IMR-90 (cell line): ENCODE data around the gene CCDC71. TPM values are rescaled to one million over a fixed set of nuclear protein-coding genes. Genes with fewer than 3 reads are reported as not detected.

ENCODE experiments used
- ATAC-seq: fragments of 200-7000 bp; cut with Tn5 transposase; 2 replicates; pipeline ENCODE4 v1.9.1; 2020; ENCODE audit warnings: low read depth, mild to moderate bottlenecking, moderate library complexity
- BruUV-seq: library from RNA; stranded (reverse); fragments of 400-500 nt; replicated peaks from 2 replicates; lab custom pipeline; 2021; lab: Mats Ljungman, UMichigan
- CTCF ChIA-PET: fragments of 300-600 bp; formaldehyde crosslinking; extraction: SDS; loops from one replicate; lab custom pipeline; 2021; ENCODE audit warnings: antibody characterized with exemption; lab: Yijun Ruan, JAX
- POLR2A ChIA-PET: fragments of 300-600 bp; sonication (Branson Sonifier 250); formaldehyde crosslinking; loops from one replicate; lab custom pipeline; 2022; ENCODE audit warnings: antibody characterized with exemption; ENCODE audit not compliant: unreplicated experiment; lab: Charles Lee
- DNase-seq: peaks from one replicate; pipeline ENCODE4 v3.0.0; 2013
- H2AFZ ChIP-seq: replicated peaks from 2 replicates; pipeline ENCODE3; 2013; ENCODE audit warnings: low read length, mild to moderate bottlenecking; ENCODE audit not compliant: poor library complexity
- H2AK5ac ChIP-seq: 2 replicates; pipeline ENCODE4 v1.6.1; 2013; ENCODE audit warnings: low read depth, low read length, inconsistent platforms
- H2AK9ac ChIP-seq: replicated peaks from 2 replicates; pipeline ENCODE3; 2013; ENCODE audit warnings: mild to moderate bottlenecking, low read depth, low read length, moderate library complexity; ENCODE audit not compliant: poor library complexity
- H2BK120ac ChIP-seq: 2 replicates; pipeline ENCODE4 v1.6.1; 2013; ENCODE audit warnings: low read depth, low read length, inconsistent platforms
- H2BK15ac ChIP-seq: 3 replicates; pipeline ENCODE4 v1.6.1; 2013; ENCODE audit warnings: low read depth, low read length, inconsistent platforms
- H2BK20ac ChIP-seq: 2 replicates; pipeline ENCODE4 v1.6.1; 2013; ENCODE audit warnings: low read depth, mild to moderate bottlenecking, inconsistent platforms, low read length, moderate library complexity
- H2BK5ac ChIP-seq: 2 replicates; pipeline ENCODE4 v1.6.1; 2013; ENCODE audit warnings: mild to moderate bottlenecking, low read depth, low read length, inconsistent platforms; ENCODE audit not compliant: poor library complexity, severe bottlenecking
- H3K14ac ChIP-seq: replicated peaks from 2 replicates; pipeline ENCODE4 v1.6.1; 2013; ENCODE audit warnings: low read depth, low read length, inconsistent platforms
- H3K18ac ChIP-seq: 2 replicates; pipeline ENCODE4 v1.6.1; 2013; ENCODE audit warnings: low read depth, low read length, control low read depth
- H3K23ac ChIP-seq: 2 replicates; pipeline ENCODE4 v1.6.1; 2013; ENCODE audit warnings: low read depth, low read length, inconsistent platforms
- H3K27ac ChIP-seq: 2 replicates; pipeline ENCODE4 v1.5.1; 2013; ENCODE audit warnings: mild to moderate bottlenecking, control low read depth, low read length; ENCODE audit not compliant: insufficient read depth
- H3K27me3 ChIP-seq: 2 replicates; pipeline ENCODE4 v1.6.1; 2013; ENCODE audit warnings: low read length; ENCODE audit not compliant: control insufficient read depth, insufficient read depth
- H3K36me3 ChIP-seq: 2 replicates; pipeline ENCODE4 v1.6.1; 2013; ENCODE audit warnings: low read length, mixed read lengths; ENCODE audit not compliant: control insufficient read depth, insufficient read depth
- H3K4ac ChIP-seq: 2 replicates; pipeline ENCODE4 v1.6.1; 2013; ENCODE audit warnings: low read depth, low read length, inconsistent platforms
- H3K4me1 ChIP-seq: 2 replicates; pipeline ENCODE4 v1.6.1; 2013; ENCODE audit warnings: low read length, mixed read lengths; ENCODE audit not compliant: control insufficient read depth, insufficient read depth
- H3K4me2 ChIP-seq: 2 replicates; pipeline ENCODE4 v1.6.1; 2013; ENCODE audit warnings: low read depth, mild to moderate bottlenecking, control low read depth, low read length, moderate library complexity
- H3K4me3 ChIP-seq: 2 replicates; pipeline ENCODE4 v1.5.1; 2013; ENCODE audit warnings: low read depth, mild to moderate bottlenecking, control low read depth, low read length, moderate library complexity; ENCODE audit not compliant: insufficient read depth
- H3K56ac ChIP-seq: 2 replicates; pipeline ENCODE4 v1.6.1; 2013; ENCODE audit warnings: low read length, inconsistent platforms; ENCODE audit not compliant: insufficient read depth; ENCODE audit errors: extremely low read depth
- H3K79me1 ChIP-seq, 2 experiments: 2 replicates each; pipeline ENCODE4 v1.6.1; 2013; ENCODE audit warnings: low read length in 2 of 2, inconsistent platforms in 1 of 2, low read depth in 1 of 2
- H3K9ac ChIP-seq: 2 replicates; pipeline ENCODE4 v1.6.1; 2013; ENCODE audit warnings: low read depth, low read length, control low read depth
- H3K9me1 ChIP-seq: 2 replicates; pipeline ENCODE4 v1.6.1; 2013; ENCODE audit warnings: low read length, inconsistent platforms; ENCODE audit not compliant: insufficient read depth
- H3K9me3 ChIP-seq: 2 replicates; pipeline ENCODE4 v1.6.1; 2013; ENCODE audit warnings: low read length; ENCODE audit not compliant: control insufficient read depth, insufficient read depth
- H4K20me1 ChIP-seq: 2 replicates; pipeline ENCODE4 v1.6.1; 2013; ENCODE audit warnings: low read length, inconsistent platforms; ENCODE audit not compliant: insufficient read depth
- H4K5ac ChIP-seq: 2 replicates; pipeline ENCODE4 v1.6.1; 2013; ENCODE audit warnings: mild to moderate bottlenecking, low read depth, low read length, control low read depth
- H4K8ac ChIP-seq, 2 experiments: 2 replicates each; pipeline ENCODE4 v1.6.1; 2013; ENCODE audit warnings: low read depth in 2 of 2, low read length in 2 of 2, control low read depth in 1 of 2, inconsistent platforms in 1 of 2
- H4K91ac ChIP-seq: 2 replicates; pipeline ENCODE4 v1.6.1; 2013; ENCODE audit warnings: low read depth, low read length, inconsistent platforms; ENCODE audit not compliant: insufficient read depth
- BHLHE40 ChIP-seq: fragments of 150-350 bp; IDR thresholded peaks from 2 replicates; pipeline ENCODE4 v1.6.1; 2016; ENCODE audit warnings: mild to moderate bottlenecking, low read depth, low read length
- CEBPB ChIP-seq: IDR thresholded peaks from 2 replicates; pipeline ENCODE4 v1.6.1; 2012; ENCODE audit warnings: low read depth, low read length, improper control_type of control experiment
- CHD1 ChIP-seq: IDR thresholded peaks from 2 replicates; pipeline ENCODE4 v1.6.1; 2012; ENCODE audit warnings: low read depth, low read length, improper control_type of control experiment
- CTCF ChIP-seq: conservative IDR thresholded peaks from 2 replicates; pipeline ENCODE4 v1.5.1; 2012; ENCODE audit warnings: mild to moderate bottlenecking, low read depth, low read length, improper control_type of control experiment
- ELK1 ChIP-seq: fragments of 150-350 bp; IDR thresholded peaks from 2 replicates; pipeline ENCODE4 v1.6.1; 2016; ENCODE audit warnings: low read depth, mild to moderate bottlenecking, low read length, moderate library complexity, borderline replicate concordance
- FOS ChIP-seq: fragments of 150-350 bp; IDR thresholded peaks from 2 replicates; pipeline ENCODE4 v1.6.1; 2016; ENCODE audit warnings: low read depth, low read length
- MAFK ChIP-seq: IDR thresholded peaks from 2 replicates; pipeline ENCODE4 v1.6.1; 2012; ENCODE audit warnings: low read depth, low read length, improper control_type of control experiment
- MAZ ChIP-seq: IDR thresholded peaks from 2 replicates; pipeline ENCODE4 v1.6.1; 2012; ENCODE audit warnings: low read depth, mild to moderate bottlenecking, low read length, improper control_type of control experiment, moderate library complexity, borderline replicate concordance
- MXI1 ChIP-seq: IDR thresholded peaks from 2 replicates; pipeline ENCODE4 v1.6.1; 2012; ENCODE audit warnings: low read depth, mild to moderate bottlenecking, low read length, moderate library complexity, borderline replicate concordance
- NFE2L2 ChIP-seq: fragments of 150-350 bp; IDR thresholded peaks from 2 replicates; pipeline ENCODE4 v1.6.1; 2016; ENCODE audit warnings: low read depth, mild to moderate bottlenecking, low read length
- POLR2A ChIP-seq: IDR thresholded peaks from 2 replicates; pipeline ENCODE4 v1.6.1; 2012; ENCODE audit warnings: mild to moderate bottlenecking, low read depth, low read length
- RAD21 ChIP-seq: IDR thresholded peaks from 2 replicates; pipeline ENCODE4 v1.6.1; 2012; ENCODE audit warnings: low read length, improper control_type of control experiment
- RCOR1 ChIP-seq: IDR thresholded peaks from 2 replicates; pipeline ENCODE4 v1.6.1; 2012; ENCODE audit warnings: mild to moderate bottlenecking, low read length, improper control_type of control experiment; ENCODE audit not compliant: insufficient replicate concordance
- RFX5 ChIP-seq: IDR thresholded peaks from 2 replicates; pipeline ENCODE4 v1.8.0; 2012; ENCODE audit warnings: low read depth, mild to moderate bottlenecking, low read length, moderate library complexity
- SMC3 ChIP-seq: fragments of 150-350 bp; IDR thresholded peaks from 2 replicates; pipeline ENCODE4 v1.6.1; 2016; ENCODE audit warnings: low read depth, mild to moderate bottlenecking, antibody characterized with exemption, low read length, moderate library complexity
- USF2 ChIP-seq: fragments of 150-350 bp; IDR thresholded peaks from 2 replicates; pipeline ENCODE4 v1.6.1; 2017; ENCODE audit warnings: mild to moderate bottlenecking, antibody characterized with exemption, low read length, low read depth
- WGBS, 2 experiments: methylation state at CpG; one replicate each; pipeline versions ENCODE4 v1.1.5 to v1.1.7; 2013; ENCODE audit warnings: missing lambda C conversion rate in 2 of 2; ENCODE audit not compliant: insufficient read length in 1 of 2; ENCODE audit errors: extremely low coverage in 2 of 2; 5-methylcytosine and 5-hydroxymethylcytosine counted together
- dilution Hi-C: fragments of 300-500 bp; cut with HindIII; formaldehyde crosslinking; loops from one replicate; pipeline ENCODE4 v1.14.3; 2018; ENCODE audit warnings: low sequenced_read_pairs; ENCODE audit not compliant: unreplicated experiment
- in situ Hi-C: fragments of 300-500 bp; cut with MboI; formaldehyde crosslinking; loops from 3 replicates; pipeline ENCODE4 v1.14.3; 2019; ENCODE audit warnings: low sequenced_read_pairs, inconsistent platforms, mixed read lengths
- intact Hi-C: fragments of 100-400 bp; cut with micrococcal nuclease; formaldehyde crosslinking; loops from 2 replicates; pipeline ENCODE4 v1.10.0; 2022
- polyA plus RNA-seq, 3 experiments: library from polyadenylated mRNA; depleted of rRNA; stranded (reverse); fragments of >200 nt; gene quantifications; 2 replicates each; pipeline ENCODE4 v1.2.3, GENCODE V29; 2012; ENCODE audit warnings: low replicate concordance in 1 of 3
- total RNA-seq: library from RNA; depleted of rRNA; stranded (reverse); fragments of >200 nt; gene quantifications from 2 replicates; pipeline ENCODE4 v1.2.3, GENCODE V29; 2012

Gene CCDC71
- total and polyA plus RNA-seq, 2 of the 4 experiments (the other 2 are of a cell fraction) = 29.4 to 35.9 TPM

GRCh38 chr3:49122022-49122421 lies 44.1 kb downstream of the CCDC71 start:
- Histone ChIP-seq H2BK15ac (no peak overlapping the region), H4K91ac (no peak overlapping the region), H3K23ac (no peak overlapping the region), H3K4me2 (no peak overlapping the region), H3K9me3 (no peaks in the 10 kb centered on the region), H2BK5ac (no peak overlapping the region), H3K27me3 (no peaks in the 10 kb centered on the region), H3K9me1 (peaks cover 10% of the 10 kb centered on the region; the same call in 1 of the 2 replicates), H3K36me3 (peaks cover 72% of the 10 kb centered on the region), H3K4me3 (no peak overlapping the region), H4K8ac (no peak overlapping the region), H2BK20ac (no peak overlapping the region), H3K79me1 (peaks cover 12 to 57% of the 10 kb centered on the region in 2 experiments), H2AK9ac (no peak overlapping the region), H3K4ac (no peak overlapping the region), H3K18ac (no peak overlapping the region), H2BK120ac (no peak overlapping the region), H3K14ac (no peak overlapping the region), H3K27ac (no peak overlapping the region), H4K20me1 (peaks cover 6% of the 10 kb centered on the region), H3K4me1 (peaks cover 10% of the 10 kb centered on the region), H2AK5ac (no peak overlapping the region), H3K9ac (no peak overlapping the region), H3K56ac (no peak overlapping the region), H4K5ac (no peak overlapping the region), H2AFZ (no peak overlapping the region)
- in situ Hi-C loops = no loop called here
- dilution Hi-C loops = no loop called here
- intact Hi-C loops = no loop called here
- no peak for ATAC-seq
- POLR2A ChIA-PET = no interaction called here
- CTCF ChIA-PET = no interaction called here
- no peak for TF ChIP-seq BHLHE40
- TF ChIP-seq POLR2A = no peak
- no peak for TF ChIP-seq RAD21
- no peak for TF ChIP-seq CTCF
- no peak for TF ChIP-seq NFE2L2
- no peak for TF ChIP-seq MXI1
- TF ChIP-seq RCOR1 = no peak
- TF ChIP-seq CEBPB = no peak
- no peak for TF ChIP-seq SMC3
- no peak for TF ChIP-seq RFX5
- no peak for TF ChIP-seq MAFK
- TF ChIP-seq MAZ = no peak
- TF ChIP-seq CHD1 = no peak
- TF ChIP-seq ELK1 = no peak
- no peak for TF ChIP-seq FOS
- no peak for TF ChIP-seq USF2
- WGBS, 2 experiments = 95% methylated on average over 10 of the region's 12 CpGs; no CpG with 5 or more reads in 1 of the 2 experiments
- no peak for DNase-seq
- BruUV-seq = no TSS peak
